K562 (cell line): ENCODE data around the gene FAM117A. TPM values are rescaled to one million over a fixed set of nuclear protein-coding genes. Genes with fewer than 3 reads are reported as not detected.

Experiments
- BHLHE40 ChIP-seq: IDR thresholded peaks from 2 replicates; pipeline ENCODE4 v1.6.1; 2011; ENCODE audit warnings: low read length, improper control_type of control experiment
- CBFA2T2 ChIP-seq: fragments of 450-650 bp; conservative IDR thresholded peaks from 2 replicates; pipeline ENCODE4 v1.6.1; 2017; ENCODE audit warnings: mild to moderate bottlenecking
- CHD1 ChIP-seq: fragments of 200-600 bp; sonication (generic); IDR thresholded peaks from one replicate; pipeline ENCODE4 v1.6.1; 2012; ENCODE audit warnings: mild to moderate bottlenecking, moderate library complexity, low read length, inconsistent platforms
- COPS2 ChIP-seq: fragments of 450-650 bp; conservative IDR thresholded peaks from 2 replicates; pipeline ENCODE4 v1.6.1; 2016; ENCODE audit warnings: mild to moderate bottlenecking, moderate library complexity
- EHMT2 ChIP-seq: fragments of 450-650 bp; IDR thresholded peaks from 2 replicates; pipeline ENCODE4 v1.6.1; 2018; ENCODE audit warnings: antibody characterized with exemption
- ESRRA ChIP-seq: fragments of 450-650 bp; IDR thresholded peaks from 2 replicates; pipeline ENCODE4 v1.6.1; 2014; ENCODE audit warnings: low read depth, mild to moderate bottlenecking, moderate library complexity, borderline replicate concordance
- GTF2F1 ChIP-seq: IDR thresholded peaks from 2 replicates; pipeline ENCODE4 v1.6.1; 2011; ENCODE audit warnings: low read depth, low read length, improper control_type of control experiment
- PHB2 ChIP-seq: fragments of 450-650 bp; IDR thresholded peaks from 2 replicates; pipeline ENCODE4 v1.6.1; 2017; ENCODE audit warnings: low read depth
- PTTG1 ChIP-seq: fragments of 450-650 bp; IDR thresholded peaks from 2 replicates; pipeline ENCODE4 v1.6.1; 2016; ENCODE audit warnings: low read depth, mild to moderate bottlenecking, missing genetic modification characterization, missing compliant biosample characterization
- ZNF232 ChIP-seq: sonication (generic); formaldehyde crosslinking; IDR thresholded peaks from 2 replicates; pipeline ENCODE4 v1.8.0; 2022; ENCODE audit warnings: mild to moderate bottlenecking, missing genetic modification reagents
- ZNF347 ChIP-seq: fragments of 450-650 bp; formaldehyde crosslinking; IDR thresholded peaks from 2 replicates; pipeline ENCODE4 v1.4.0; 2020; ENCODE audit warnings: low read depth, mild to moderate bottlenecking, moderate library complexity
- ZNF436 ChIP-seq: fragments of 250-450, 450-650 bp; sonication (Bioruptor Pico); formaldehyde crosslinking; IDR thresholded peaks from 2 replicates; pipeline ENCODE4 v1.7.0; 2020; ENCODE audit warnings: mild to moderate bottlenecking
- polyA plus RNA-seq, 8 experiments: library from polyadenylated mRNA; depleted of rRNA in 4 of 8; stranded (reverse) in 5 of 8; unstranded in 3 of 8; fragments of >200 nt; fragmentation: Nextera tagmentation in 2 of 8; fragmentation: Illumina TruSeq in 1 of 8; extraction: Ambion mirVana in 2 of 8; extraction: Trizol in 1 of 8; gene quantifications; 2 replicates each; pipeline versions ENCODE4 v1.2.1 to v1.2.3, GENCODE V29; 2011 to 2014; ENCODE audit warnings: inconsistent platforms in 1 of 8, missing spikeins in 1 of 8
- total RNA-seq, 7 experiments: library from RNA; depleted of rRNA in 6 of 7; stranded (reverse); fragments of >200 nt in 6 of 7; fragmentation: Illumina TruSeq in 2 of 7; extraction: Trizol in 2 of 7; gene quantifications; 2 replicates each; pipeline versions ENCODE4 v1.2.1 to v1.2.3, GENCODE V29; 2011 to 2021; ENCODE audit warnings: low replicate concordance in 1 of 7
- TF ChIP-seq, protein P1 (sequence below): fragments of 250-450 bp; sonication (Bioruptor Pico); IDR thresholded peaks from 2 replicates; pipeline ENCODE4 v1.4.0; 2020; ENCODE audit warnings: mild to moderate bottlenecking, moderate library complexity, borderline replicate concordance
- TF ChIP-seq, protein P2 (sequence below): fragments of 250-450 bp; sonication (Bioruptor Pico); IDR thresholded peaks from 2 replicates; pipeline ENCODE4 v1.5.0; 2020; ENCODE audit warnings: mild to moderate bottlenecking
- TF ChIP-seq, protein P3 (sequence below): fragments of 450-650 bp; IDR thresholded peaks from 2 replicates; pipeline ENCODE4 v1.7.1; 2018; ENCODE audit warnings: mild to moderate bottlenecking, low read depth; ENCODE audit not compliant: partially characterized antibody
- TF ChIP-seq, protein P4 (sequence below): sonication (generic); formaldehyde crosslinking; IDR thresholded peaks from 2 replicates; pipeline ENCODE4 v1.8.0; 2022; ENCODE audit warnings: mild to moderate bottlenecking, missing genetic modification reagents, borderline replicate concordance

The FAM117A gene
- total and polyA plus RNA-seq, 9 of the 15 experiments (the other 6 are each of a cell fraction or from before 2014, with no cell fraction given): 3.1 to 79.7 (median 36.6) TPM

DNA sequence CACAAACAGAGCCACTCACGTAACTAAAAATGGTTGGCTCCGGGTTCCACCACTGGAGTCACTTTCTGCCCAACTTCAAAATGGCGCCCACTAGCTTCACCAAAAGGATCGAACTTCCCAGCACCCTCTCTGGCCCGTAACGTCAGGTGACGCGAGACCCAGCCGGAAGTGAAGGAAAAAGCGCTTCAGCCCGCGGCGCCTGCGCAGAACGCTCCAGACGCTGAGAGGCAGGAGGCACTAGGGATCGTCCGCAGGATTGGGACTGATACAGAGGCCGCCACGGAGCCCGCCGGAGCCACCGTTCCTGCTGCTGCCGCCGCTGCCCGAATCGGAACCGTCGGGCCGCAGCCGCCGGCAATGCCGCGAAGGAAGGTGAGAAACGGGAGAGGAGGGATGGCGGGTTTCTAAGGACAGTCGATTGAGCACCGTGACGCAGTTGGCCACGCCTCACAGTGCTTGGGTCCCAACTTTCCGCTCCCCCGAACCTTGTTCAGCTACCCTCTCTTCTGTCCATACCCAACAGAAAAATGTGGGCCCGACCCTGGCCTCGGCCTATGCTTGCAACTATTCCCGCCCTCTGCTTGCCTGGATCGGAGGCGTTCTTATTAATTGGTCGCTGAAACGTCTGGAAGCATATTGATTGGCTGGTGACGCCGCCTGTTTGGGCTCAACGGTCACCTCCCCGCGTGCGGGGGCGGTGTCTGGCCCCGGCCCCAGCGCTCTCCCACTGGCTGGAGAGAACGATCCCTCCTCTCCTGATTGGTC, 24.7 kb upstream of the FAM117A start, which contains the start of gene KAT7 (continued):
- TF ChIP-seq, protein P1, sequence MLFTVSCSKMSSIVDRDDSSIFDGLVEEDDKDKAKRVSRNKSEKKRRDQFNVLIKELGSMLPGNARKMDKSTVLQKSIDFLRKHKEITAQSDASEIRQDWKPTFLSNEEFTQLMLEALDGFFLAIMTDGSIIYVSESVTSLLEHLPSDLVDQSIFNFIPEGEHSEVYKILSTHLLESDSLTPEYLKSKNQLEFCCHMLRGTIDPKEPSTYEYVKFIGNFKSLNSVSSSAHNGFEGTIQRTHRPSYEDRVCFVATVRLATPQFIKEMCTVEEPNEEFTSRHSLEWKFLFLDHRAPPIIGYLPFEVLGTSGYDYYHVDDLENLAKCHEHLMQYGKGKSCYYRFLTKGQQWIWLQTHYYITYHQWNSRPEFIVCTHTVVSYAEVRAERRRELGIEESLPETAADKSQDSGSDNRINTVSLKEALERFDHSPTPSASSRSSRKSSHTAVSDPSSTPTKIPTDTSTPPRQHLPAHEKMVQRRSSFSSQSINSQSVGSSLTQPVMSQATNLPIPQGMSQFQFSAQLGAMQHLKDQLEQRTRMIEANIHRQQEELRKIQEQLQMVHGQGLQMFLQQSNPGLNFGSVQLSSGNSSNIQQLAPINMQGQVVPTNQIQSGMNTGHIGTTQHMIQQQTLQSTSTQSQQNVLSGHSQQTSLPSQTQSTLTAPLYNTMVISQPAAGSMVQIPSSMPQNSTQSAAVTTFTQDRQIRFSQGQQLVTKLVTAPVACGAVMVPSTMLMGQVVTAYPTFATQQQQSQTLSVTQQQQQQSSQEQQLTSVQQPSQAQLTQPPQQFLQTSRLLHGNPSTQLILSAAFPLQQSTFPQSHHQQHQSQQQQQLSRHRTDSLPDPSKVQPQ: no peak
- TF ChIP-seq, protein P2, sequence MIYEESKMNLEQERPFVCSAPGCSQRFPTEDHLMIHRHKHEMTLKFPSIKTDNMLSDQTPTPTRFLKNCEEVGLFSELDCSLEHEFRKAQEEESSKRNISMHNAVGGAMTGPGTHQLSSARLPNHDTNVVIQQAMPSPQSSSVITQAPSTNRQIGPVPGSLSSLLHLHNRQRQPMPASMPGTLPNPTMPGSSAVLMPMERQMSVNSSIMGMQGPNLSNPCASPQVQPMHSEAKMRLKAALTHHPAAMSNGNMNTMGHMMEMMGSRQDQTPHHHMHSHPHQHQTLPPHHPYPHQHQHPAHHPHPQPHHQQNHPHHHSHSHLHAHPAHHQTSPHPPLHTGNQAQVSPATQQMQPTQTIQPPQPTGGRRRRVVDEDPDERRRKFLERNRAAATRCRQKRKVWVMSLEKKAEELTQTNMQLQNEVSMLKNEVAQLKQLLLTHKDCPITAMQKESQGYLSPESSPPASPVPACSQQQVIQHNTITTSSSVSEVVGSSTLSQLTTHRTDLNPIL (CRISPR knock-in tag): no peak
- peak; percentile 66 for TF ChIP-seq CBFA2T2
- 0 out of 2 replicates have a peak, but pooled peaks have one; percentile 32 for TF ChIP-seq ZNF232
- TF ChIP-seq ZNF347 (CRISPR knock-in tag): no peak
- peak; percentile 85 for TF ChIP-seq BHLHE40
- TF ChIP-seq EHMT2: peak; percentile 70; the same call in 1 of the 2 replicates
- TF ChIP-seq ESRRA: peak; percentile 15; the same call in 1 of the 2 replicates
- TF ChIP-seq GTF2F1: no peak
- TF ChIP-seq COPS2: no peak
- TF ChIP-seq ZNF436: no peak
- no peak for TF ChIP-seq PTTG1
- TF ChIP-seq CHD1: peak; percentile 97
- TF ChIP-seq, protein P3, sequence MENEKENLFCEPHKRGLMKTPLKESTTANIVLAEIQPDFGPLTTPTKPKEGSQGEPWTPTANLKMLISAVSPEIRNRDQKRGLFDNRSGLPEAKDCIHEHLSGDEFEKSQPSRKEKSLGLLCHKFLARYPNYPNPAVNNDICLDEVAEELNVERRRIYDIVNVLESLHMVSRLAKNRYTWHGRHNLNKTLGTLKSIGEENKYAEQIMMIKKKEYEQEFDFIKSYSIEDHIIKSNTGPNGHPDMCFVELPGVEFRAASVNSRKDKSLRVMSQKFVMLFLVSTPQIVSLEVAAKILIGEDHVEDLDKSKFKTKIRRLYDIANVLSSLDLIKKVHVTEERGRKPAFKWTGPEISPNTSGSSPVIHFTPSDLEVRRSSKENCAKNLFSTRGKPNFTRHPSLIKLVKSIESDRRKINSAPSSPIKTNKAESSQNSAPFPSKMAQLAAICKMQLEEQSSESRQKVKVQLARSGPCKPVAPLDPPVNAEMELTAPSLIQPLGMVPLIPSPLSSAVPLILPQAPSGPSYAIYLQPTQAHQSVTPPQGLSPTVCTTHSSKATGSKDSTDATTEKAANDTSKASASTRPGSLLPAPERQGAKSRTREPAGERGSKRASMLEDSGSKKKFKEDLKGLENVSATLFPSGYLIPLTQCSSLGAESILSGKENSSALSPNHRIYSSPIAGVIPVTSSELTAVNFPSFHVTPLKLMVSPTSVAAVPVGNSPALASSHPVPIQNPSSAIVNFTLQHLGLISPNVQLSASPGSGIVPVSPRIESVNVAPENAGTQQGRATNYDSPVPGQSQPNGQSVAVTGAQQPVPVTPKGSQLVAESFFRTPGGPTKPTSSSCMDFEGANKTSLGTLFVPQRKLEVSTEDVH: peak; percentile 75
- TF ChIP-seq, protein P4, sequence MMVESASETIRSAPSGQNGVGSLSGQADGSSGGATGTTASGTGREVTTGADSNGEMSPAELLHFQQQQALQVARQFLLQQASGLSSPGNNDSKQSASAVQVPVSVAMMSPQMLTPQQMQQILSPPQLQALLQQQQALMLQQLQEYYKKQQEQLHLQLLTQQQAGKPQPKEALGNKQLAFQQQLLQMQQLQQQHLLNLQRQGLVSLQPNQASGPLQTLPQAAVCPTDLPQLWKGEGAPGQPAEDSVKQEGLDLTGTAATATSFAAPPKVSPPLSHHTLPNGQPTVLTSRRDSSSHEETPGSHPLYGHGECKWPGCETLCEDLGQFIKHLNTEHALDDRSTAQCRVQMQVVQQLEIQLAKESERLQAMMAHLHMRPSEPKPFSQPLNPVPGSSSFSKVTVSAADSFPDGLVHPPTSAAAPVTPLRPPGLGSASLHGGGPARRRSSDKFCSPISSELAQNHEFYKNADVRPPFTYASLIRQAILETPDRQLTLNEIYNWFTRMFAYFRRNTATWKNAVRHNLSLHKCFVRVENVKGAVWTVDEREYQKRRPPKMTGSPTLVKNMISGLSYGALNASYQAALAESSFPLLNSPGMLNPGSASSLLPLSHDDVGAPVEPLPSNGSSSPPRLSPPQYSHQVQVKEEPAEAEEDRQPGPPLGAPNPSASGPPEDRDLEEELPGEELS: no peak; the same call in 1 of the 2 replicates
- TF ChIP-seq PHB2: no peak
